ENCODE data around the gene RAC3.

DNA sequence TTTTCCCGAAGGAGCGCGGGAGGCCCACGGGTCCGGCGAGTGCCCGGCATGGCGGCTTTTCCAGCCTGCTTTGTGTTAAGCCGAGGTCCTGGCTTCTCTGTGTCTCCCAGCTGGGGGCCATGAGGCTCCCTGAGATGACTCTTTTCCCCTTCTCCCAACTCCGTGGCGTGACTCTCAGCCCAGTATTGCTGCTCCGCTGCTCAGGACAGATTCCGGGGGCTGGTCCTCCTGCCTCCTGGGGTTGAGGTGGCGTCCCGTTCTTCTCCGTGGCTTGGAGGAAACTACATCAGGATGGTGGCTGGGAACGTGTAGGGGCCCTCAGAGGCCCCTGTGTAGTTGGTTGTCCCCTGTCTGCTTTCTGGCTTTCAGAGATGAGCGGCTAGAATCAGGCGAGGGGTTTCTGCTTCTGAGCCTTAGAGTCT is 21.2 kb downstream of the RAC3 start:
- TF ChIP-seq POLR2A (IDR thresholded peaks at IDR 0.05) = no peak
- TF ChIP-seq, protein P1, sequence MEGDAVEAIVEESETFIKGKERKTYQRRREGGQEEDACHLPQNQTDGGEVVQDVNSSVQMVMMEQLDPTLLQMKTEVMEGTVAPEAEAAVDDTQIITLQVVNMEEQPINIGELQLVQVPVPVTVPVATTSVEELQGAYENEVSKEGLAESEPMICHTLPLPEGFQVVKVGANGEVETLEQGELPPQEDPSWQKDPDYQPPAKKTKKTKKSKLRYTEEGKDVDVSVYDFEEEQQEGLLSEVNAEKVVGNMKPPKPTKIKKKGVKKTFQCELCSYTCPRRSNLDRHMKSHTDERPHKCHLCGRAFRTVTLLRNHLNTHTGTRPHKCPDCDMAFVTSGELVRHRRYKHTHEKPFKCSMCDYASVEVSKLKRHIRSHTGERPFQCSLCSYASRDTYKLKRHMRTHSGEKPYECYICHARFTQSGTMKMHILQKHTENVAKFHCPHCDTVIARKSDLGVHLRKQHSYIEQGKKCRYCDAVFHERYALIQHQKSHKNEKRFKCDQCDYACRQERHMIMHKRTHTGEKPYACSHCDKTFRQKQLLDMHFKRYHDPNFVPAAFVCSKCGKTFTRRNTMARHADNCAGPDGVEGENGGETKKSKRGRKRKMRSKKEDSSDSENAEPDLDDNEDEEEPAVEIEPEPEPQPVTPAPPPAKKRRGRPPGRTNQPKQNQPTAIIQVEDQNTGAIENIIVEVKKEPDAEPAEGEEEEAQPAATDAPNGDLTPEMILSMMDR (IDR thresholded peaks at IDR 0.05 in 8 of 11, conservative IDR thresholded peaks at IDR 0.05 in 3 of 11) = no peak
